NCI-H146 treated with DMSO at 0.1 percent for 48 hours (cell line): Measurements from ENCODE around the gene ITPK1.
A peak's percentile ranks its signal among the peaks of the same experiment; 100 is the strongest.

Source experiments
- DNase-seq: peaks from one replicate; lab custom pipeline; 2025; ENCODE audit not compliant: unreplicated experiment; lab: John Stamatoyannopoulos, UW

Gene ITPK1

DNA sequence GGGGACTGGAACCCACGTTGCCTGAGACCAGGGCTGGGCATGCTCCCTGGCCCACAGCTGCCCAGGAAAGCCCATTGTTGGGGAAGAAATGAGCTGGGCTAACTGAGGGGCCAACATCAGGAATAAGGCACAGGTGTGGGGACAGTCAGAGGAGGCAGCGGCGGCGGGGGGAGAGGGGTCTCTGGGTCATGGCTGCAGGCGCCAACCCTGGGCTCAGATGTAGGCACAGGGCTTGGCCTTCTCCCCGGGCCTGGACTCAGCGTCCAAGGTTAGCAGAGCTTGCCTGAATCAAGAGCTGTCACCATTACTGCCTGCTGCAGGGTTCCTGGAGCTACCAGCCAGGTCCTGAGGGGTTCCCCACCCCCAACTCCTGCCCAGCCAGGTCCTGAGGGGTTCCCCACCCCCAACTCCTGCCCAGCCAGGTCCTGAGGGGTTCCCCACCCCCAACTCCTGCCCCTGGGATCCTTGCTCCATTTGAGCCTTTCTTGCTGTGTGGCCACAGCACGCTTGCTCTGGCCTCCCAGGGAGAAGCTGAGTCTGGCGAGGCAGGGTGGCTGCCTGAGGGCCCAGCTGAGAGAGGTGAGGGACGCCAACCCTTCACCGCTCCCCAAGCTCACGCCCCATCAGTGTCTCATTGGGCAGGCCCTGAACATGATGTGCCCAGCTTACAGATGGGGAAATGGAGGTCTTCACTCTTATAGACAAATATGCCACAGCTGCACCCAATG, 186.6 kb downstream of the ITPK1 start:
- no peak for DNase-seq

DNA sequence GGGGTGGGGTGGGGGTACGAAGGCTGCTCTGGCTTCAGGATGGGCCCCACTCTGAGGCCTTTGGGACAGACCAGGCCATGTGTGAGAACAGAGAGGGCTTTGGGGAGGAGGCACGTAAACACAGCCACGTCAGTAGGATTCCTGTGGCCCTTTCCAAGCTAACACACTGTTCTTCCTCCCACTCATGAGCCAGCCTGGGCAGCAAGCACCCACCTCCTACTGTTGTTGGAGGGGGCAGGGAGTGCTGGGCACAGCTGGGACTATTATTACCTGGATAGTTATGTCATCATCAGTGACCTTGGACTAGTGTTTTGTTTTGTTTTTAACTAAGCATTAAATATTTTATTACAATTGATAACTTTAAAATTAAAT, 187.5 kb downstream of the ITPK1 start:
- no peak for DNase-seq

- no peak for DNase-seq
These were observed 188.1 kb downstream of the ITPK1 start for GRCh38 chr14:92927349-92928257.

- no peak for DNase-seq
These were observed 188.8 kb downstream of the ITPK1 start for GRCh38 chr14:92926931-92927330.

DNA sequence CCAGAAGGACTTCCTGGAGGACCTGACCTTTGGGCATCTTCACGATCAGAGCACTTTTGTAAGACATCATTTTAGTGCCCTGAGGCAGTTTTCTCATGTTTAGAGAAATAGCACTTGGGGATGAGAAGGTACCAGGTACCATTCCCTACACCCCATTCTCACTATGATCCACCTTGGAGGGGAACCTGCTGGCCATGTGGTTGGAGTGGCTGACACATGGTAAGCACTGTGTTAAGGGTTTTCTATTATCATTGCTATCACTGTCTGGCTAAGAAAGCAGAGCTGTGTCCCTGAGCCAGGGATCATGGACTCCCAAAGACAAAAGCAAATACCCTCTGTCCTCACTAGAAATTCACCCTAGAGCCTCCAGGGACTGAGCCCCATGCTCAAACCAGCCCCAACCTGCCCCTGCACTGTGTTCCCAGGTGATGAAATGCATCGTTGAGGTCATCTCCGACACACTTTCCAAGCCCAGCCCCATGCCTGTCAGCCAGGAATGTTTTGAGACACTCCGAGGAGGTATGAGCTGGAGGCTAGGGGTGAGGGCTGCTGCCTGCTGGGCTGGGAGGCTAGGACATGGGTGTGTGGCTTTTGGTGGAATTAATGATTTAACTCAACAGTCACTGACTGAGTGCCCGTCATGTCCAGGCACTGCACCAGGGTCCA, 189.4 kb downstream of the ITPK1 start:
- no peak for DNase-seq

- no peak for DNase-seq
These were observed 190.3 kb downstream of the ITPK1 start for GRCh38 chr14:92925446-92925845.

DNA sequence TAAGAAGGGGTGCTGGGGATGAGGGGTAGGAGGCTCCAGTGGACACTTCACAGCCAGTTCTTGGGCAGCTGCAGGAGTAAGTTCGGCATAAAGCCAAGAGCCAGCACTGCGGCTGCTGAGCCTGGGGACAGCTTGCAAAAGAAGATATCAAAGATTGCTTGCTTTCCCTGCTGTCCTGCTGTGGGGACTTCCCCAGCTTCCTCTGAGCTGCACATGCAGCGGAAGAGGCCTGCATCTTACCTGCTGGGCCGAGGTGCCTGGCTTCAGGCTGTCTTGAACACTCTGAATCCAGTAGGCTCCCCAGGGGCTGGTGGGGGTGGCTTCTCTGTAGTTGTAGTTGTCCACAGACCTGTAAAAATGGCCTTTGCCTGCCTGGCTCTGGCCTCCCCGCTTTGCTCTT, 191.5 kb downstream of the ITPK1 start:
- DNase-seq = peak; percentile 17

DNA sequence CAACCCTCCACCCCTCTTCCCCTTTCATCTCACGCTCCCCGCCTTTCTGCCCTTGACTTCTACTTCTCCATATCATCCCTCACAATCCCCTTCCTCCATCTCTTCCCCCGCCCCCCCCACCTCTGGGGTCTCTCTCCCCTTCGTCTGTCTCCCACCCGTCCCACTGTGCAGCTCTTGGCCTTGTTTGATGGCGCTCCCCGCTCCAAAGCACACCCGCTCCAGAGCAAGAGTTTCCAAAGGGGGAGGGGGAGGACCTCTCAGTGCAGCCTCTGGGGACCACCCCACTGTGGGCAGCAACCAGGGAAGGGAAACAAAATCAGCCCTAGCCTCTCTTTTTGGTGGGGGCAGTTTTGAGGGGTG, 192.0 kb downstream of the ITPK1 start:
- DNase-seq = no peak

DNA sequence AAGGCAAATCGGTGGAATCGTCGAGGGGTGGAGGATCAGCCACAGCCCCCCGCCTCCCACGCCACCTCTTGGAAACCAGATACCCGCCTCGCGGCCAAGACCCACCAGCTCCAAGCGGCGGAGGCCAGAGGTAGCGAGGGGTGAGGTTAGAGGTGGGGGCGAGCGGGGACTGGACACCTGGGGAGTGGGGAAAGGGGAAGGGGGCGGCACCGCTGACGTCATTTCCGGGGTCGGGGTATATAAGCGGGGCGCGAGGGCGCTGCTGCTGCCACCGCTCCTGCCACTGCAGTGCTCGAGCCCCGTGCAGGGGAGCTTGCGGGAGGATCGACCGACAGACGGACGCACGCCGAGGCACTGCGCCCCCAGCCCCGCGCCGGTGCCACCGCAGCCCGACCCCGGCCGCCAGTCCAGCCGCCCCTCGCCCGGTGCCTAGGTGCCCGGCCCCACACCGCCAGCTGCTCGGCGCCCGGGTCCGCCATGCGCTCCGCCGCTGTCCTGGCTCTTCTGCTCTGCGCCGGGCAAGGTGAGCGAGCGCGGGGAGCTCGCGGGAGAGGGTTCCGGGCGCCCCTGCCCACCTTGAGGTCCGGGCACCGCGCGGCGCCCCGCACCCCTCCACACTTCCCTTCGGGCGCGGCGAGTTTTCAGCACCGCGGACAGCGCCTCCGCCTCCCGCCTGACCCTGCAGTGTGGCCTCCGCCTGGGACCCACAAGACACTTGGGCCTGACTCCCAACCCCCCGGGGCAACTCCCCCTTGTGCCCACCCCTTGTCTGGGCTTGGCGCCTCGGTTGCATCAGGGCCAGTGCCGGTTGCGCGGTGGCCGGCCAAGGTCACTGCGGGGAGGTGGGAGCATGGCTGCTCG, 192.6 kb downstream of the ITPK1 start, which contains the start of gene CHGA:
TSS of gene CHGA (plus strand) at position 268 of the 861 bp plus-strand sequence. CDS start at position 478, 210 bp downstream.
- DNase-seq = peak; percentile 45

DNA sequence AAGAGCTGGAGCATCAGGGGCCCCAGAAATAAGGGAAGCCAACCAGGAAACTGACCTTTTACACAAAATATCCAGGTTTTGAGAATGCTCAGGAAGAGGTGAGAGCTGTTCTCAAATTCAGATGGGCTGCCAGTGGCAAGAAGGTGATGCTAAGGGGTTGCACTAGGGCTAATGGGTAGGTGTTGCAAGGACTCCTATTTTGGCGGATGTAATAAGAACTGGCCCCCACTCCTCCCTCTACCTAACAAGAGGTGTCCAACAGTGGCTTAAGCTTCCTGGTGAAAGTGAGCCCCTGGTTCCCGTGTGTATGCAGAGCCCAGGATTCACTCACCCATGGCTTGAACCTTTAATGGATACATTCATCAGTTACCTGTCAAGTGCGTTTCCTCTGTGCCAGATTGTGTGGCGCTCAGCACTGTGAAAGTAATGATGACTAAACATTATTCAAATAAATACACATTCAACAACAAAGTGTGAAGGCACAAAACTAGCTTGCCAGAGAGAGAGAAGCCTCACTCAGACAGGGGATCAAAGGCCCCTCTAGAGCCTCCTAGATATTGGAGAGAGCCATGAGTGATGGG, 193.5 kb downstream of the ITPK1 start:
- no peak for DNase-seq

DNA sequence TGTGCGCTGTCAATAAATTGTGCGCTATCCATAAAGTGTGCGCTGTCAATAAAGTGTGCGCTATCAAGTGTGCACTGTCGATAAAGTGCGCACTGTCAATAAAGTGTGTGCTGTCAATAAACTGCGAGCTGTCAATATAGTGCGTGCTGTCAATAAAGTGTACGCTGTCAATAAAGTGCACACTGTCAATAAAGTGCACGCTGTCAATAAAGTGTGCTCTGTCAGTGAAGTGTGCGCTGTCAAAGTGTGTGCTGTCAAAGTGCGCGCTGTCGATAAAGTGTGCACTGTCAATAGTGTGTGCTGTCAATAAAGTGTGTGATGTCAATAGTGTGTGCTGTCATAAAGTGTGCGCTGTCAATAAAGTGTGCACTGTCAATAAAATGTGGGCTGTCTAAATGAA, 195.7 kb downstream of the ITPK1 start:
- no peak for DNase-seq

- DNase-seq = no peak
These were observed 197.8 kb downstream of the ITPK1 start for GRCh38 chr14:92917956-92918355.

DNA sequence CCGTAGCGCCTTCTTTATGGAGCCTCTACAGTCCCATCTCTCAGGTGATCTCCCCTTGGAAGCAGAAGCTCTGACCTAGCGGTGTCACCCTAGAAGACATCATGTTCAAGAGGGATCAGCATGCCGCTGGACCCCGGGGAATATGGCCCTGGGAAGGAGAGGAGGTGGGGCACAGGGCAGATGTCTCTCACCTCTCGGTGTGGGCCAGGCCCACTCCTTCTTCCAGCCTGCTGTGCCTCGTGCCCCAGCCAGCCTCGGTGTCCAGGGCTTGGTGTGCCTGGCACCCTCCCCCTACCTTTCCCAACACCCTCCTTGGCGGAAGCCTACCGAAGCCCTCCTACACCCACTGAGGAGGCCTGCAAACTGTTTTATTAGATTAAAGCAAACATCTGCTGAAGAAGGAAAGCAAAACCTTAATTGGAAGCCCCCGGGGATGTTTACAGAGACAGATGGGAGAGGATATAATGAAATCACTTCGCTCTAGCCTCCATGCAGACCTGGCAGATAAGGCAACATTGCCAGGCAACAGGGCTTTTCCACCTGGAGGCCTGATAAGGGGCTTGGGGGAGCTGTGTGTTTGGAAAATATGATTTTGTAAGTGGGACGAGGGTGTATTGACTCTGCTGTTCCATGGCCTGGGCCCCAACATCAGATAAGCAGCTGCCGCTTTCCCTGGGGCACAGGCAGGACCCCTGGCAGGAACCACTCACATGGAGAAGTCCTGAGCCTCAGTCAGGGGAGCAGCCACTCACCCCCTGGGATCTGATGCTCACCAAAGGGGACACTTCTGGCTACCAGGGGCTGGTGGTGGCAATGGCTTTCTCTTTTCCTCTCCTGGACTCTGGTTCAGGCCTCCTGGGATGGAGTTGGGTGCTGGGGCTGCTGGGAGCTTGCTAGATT, 198.4 kb downstream of the ITPK1 start:
- peak; percentile 63 for DNase-seq

DNA sequence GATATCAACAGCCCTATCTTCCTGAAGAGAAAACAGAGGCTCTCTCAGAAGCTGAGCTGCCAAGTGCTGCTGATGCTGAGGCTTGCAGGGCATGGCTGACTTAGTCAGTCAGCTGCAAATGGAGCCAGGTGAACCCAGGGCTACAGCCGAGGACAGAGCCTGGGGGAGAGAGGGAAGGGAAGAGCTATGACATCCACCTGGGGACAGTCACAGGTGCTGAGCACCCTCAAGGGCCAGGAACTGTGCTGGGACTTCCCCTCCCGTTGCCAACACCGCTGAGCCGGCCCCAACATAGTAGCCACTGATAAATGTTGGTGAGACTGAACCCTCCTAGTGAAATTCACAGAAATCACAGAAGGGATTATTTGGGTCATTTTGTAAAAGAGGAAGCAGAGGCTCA, 199.5 kb downstream of the ITPK1 start:
- DNase-seq = no peak

DNA sequence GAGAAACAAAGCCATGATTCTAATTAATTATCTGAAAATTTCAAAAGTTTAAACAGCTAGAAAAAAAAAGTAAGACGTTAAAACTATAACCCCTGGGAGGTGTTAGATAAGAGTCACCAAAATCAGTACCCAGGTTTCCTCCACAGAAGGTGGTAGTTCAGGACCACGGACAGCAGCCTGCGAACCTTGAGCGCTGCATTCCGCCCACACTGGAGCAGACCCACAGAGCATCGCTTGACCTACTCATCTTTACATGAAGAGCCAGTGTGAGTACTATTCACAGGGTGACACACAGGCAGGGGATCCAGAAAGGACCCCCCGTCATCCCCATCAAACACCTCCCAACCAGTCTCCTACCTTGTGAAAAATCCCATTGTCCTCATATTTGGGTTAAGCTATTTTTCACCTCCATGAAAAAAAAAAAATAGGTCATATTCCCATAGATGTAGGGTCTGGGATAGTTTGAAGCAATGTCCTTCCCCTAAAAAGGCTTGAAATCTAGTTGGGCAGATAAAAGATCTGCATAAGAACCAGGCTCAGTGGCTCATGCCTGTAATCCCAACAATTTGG, 201.6 kb downstream of the ITPK1 start:
- no peak for DNase-seq

DNA sequence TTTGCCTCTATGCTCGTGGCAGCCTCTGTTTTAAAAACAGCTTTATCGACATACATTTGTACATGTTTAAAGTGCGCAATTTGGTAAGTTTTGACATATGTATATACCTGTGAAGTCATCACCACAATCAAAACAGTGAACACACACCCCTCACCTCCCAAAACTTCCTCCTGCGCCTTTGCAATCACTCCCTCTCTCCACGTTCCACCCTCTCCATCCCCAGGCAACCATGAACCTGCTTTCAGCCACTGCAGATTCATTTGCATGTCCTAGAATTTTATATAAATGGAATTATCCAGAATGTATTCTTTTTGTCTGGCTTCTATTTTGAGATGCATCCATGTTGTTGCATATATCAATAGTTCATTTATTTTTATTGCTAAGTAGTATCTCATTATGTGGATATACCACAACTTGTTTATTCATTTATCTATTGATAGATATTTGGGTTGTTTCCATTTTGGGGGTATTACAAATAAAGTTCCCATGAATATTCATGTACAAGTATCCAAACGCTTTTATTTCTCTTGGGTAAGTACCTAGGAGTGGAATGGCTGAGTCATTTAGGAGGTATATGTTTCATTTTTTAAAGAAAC, 208.3 kb downstream of the ITPK1 start:
- no peak for DNase-seq

DNA sequence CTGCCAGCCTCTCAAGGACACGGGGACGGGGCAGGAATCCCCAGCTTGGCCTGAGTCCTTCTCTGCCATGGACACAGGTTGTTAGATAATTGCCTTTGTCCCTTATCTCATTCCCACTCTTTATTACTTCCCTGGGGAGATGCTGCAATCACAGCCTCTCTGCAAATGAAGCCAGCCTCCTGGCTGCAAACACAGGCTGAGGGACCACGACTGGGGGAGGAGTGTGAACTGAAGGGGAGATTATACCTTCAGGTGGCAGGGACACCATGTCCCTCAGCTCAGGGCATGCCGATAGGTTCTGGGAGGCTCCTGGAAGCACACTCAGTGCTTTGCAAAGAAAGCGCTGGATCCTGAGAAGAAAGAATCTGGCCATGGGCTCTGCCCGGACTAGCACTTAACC, 208.9 kb downstream of the ITPK1 start:
- peak; percentile 45 for DNase-seq

DNA sequence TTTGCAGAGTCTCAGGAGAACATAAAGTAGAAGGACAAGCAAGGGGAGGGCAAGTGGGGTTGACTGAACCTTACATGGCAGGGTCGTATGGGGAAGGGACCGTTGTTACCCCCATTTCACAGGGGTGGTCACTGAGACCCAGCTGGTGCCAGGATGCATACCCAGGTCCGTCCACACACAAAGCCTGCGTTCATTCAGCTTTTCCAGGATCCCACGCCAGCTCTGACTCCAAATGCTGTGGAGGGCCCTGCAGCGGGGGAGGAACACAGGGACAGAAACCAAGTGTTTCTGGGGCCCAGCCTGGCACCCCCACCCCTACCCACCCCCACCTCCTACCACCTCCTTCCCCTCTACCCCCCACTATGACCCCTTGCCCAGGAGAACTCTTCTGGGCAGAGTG, 209.3 kb downstream of the ITPK1 start:
- DNase-seq = no peak

DNA sequence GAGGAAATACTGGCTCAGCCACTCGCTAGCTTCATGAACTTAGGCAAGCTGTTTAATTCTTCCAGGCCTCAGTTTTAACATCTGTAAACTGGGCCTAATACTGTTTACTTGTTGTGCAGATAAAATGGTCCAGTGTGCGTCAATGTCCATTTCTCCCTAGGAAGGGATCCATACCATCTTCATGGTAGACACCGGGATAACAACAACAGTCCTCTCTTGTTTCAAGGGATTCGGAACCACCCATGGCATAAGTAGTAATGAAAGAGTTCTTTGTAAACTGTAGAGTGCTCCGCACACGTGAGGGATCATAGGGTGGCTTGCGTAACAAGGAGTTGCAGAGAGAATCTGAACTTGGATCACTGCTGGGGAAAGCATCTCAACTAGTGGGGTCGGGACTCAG, 210.1 kb downstream of the ITPK1 start:
- no peak for DNase-seq
